HG03139 (cell line): ENCODE measurements around the gene GDF7.
"Not testable (repeated sequence)": the region's sequence is repeated elsewhere in the genome, so short reads cannot be mapped to it uniquely, and the experiment has no call there.

Experiments used
- ATAC-seq: cut with Tn5 transposase; IDR thresholded peaks from one replicate; pipeline ENCODE4 v1.9.1; 2021; ENCODE audit not compliant: unreplicated experiment

GDF7 gene

DNA sequence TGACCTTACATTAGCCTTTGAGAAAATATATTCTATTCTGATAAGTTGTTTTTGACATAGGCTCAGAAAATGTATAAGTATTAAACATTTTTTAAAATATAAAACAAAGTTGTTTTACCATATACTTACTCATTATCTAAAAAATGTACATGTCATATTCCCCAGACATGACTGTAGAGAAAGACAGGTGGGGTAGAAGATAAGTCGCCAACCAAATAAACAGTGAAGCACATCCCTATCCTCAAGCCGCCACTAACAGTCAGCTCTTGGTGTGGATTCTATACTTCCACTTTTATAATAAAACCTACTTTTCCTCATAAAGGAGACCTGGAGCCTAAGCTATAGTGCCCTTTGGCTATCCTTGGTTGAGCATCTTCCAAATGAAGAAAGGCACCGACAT lies 26.4 kb downstream of the GDF7 start:
- ATAC-seq: no peak

DNA sequence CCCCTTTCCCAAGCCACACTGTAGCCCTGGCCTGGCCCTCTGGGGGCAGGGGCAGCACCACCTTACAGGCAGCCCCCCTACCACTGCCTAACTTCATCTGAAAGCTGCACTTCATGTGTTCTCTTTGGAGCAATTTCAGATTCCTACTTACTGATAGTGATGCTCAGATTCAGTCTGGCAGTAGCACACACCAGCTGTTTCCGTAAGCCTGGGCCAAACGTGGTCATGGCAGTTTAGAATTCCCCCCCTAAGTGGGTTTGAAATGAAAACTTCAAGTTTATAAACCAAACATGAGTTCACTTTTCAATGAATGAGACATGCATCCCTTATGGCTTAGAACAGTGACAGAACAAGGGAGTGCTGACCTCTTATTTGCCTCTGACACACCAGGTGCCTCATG lies 29.4 kb downstream of the GDF7 start:
- no peak for ATAC-seq

DNA sequence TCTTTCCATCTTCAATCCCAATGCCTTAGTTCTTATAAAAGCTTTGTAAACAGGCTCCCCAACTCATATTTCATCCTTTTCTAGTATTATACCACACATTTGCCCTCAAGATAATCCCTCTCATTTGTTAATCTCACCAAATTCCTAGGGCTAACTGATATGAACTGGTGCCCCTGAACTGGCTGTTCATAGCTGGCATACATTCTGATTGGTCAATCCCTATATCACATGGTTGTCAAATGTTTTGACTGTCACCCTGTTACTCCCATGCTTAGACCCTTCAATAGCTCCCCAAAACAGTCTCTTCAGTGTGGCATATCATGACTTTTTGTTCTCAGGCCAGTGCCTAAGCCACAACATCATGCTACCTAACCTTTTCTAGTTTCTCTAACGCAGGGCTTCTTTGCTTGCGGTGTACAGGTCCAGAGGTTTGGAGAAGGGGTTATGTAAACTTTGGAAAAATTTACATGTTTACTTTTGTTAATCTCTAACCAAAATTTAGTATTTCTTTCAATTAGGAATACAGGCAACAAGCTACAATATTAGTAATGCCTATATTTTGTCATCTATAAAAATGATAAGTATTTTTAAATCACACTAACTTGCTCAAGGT lies 30.5 kb downstream of the GDF7 start:
- ATAC-seq: no peak

DNA sequence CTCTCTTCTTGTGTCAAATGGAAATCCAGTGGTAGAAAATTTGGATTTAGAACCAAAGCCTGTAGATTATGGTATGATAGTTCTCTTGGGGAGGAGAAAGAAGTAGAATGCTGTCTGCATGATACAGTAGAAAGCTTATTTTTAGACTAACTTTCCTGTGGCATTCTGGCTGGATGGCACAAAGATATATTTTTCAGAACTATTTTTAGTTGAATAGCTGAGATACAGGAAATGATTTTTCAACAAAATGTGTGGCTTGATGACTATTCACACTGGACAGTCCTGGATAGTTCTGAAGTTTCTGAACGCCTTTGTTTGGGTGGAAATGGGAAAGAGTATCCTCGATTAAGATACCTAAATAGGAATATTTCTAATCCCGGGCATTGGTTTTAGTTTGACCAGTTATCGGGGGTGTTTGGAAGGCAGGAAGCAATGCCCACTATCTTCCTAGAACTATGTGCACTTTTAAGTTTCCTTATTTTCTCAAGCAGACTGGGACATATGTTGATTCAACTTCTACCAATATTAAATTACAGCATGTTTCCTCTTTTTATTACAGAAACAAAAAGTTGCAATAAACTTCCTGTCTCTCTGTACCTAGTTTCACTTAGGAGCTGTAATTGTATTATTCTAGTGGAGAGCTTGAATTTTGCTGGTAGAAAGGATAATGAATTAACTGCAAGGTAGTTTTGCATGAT lies 32.1 kb downstream of the GDF7 start:
- no peak for ATAC-seq

DNA sequence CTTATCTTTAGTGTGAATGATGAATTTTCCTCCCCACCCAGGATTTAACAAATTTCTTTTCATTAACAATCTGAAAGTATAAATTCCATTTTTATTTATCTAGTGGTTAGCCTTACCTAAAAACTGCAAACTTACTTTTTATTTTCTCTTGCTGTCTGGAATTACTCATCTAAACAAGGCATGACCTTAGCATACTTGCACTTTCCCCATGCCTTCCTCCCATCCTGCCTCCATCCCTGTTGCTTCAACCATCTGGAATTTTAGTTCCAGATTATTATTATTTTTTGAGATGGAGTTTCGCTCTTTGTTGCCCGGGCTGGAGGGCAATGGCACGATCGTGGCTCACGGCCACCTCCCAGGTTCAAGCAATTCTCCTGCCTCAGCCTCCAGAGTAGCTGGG lies 35.6 kb downstream of the GDF7 start:
- ATAC-seq: no peak

DNA sequence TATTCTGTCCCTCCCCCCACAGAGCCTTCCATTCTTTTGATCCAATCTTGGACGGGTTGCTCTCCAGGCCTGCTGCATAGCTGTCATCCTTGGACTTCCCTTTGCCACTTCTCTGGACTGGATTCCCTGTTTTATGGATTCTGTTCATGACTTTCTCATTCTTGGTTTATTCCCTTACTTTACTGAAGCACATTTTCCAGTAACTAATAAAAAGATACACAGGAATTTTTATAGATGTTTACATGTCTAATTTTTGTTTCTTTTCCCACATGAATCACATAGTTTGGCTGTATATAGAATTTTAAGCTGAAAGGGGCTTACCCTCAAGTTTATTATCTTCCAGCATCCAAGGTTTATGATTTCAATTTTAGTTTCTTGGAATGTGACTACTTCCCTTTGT lies 37.9 kb downstream of the GDF7 start:
- no peak for ATAC-seq

DNA sequence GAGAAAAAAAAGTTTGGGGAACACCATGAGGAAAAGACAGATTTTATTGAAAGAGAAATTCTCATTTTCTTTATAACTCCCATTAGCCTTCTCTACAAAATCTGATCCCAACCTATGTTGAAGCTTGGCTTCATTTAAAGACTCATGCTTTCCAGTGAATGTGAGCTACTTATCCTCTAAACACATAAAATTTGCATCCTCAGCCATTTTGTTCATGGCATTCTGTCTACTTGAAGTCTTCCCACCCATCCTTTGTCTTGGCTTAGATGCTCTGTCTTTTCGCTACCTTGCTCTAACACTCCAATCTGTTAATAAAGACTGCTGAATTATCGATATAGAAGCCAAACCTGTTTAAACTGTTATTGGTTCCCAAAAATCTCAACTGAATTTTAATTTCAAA lies 39.3 kb downstream of the GDF7 start:
- ATAC-seq: no peak

DNA sequence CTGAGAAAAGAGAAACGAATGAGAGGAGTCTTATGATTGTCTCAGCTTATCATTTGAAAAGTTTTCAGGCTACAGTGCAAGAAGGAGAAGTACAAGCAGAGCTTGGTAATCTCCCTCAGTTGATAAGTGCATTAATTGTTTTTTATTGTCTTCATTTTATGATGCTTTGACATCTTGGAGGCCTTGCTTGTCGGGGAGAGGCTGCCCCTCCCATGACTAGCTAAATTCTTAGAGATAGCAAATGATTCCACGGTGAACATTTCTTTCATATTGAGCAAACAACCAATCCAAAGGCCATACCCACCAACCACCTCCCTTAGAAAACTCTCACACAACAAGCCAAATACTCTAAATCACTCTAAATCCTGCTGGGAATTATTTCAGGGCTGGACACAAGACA lies 39.8 kb downstream of the GDF7 start:
- ATAC-seq: no peak

DNA sequence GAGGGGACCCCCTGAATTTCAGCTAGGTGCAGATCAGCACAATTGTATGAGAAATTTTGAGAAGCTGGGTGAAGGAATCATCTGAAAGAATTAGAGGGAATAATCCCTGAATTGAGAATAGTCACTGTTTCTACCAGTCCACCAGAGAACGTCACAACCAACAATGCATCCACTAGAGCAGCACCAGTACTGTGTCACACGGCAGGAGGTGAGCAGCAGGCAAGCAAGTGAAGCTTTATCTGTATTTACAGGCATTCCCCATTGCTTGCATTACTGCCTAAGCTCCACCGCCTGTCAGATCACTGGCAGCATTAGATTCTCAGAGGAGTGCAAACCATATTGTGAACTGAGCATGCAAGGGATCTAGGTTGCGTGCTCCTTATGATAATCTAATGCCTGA lies 40.7 kb downstream of the GDF7 start:
- ATAC-seq: no peak

DNA sequence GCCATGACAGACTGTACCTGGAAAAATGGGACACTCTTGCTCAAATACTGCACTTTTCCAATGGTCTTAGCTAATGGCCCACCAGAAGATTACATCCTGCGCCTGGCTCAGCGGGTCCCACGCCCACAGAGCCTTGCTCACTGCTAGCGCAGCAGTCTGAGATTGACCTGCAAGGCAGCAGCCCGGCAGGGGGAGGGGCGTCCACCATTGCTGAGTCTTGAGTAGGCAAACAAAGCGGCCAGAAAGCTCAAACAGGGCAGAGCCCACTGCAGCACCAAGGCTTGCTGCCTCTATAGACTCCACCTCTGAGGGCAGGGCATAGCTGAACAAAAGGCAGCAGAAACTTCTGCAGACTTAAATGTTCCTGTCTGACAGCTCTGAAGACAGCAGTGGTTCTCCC lies 44.7 kb downstream of the GDF7 start:
- not testable (repeated sequence) for ATAC-seq

DNA sequence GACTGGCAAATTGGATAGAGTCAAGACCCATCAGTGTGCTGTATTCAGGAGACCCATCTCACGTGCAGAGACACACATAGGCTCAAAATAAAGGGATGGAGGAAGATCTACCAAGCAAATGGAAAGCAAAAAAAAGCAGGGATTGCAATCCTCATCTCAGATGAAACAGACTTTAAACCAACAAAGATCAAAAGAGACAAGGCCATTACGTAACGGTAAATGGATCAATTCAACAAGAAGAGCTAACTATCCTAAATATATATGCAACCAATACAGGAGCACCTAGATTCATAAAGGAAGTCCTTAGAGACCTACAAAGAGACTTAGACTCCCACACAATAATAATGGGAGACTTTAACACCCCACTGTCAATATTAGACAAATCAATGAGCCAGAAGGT lies 46.6 kb downstream of the GDF7 start:
- not testable (repeated sequence) for ATAC-seq

DNA sequence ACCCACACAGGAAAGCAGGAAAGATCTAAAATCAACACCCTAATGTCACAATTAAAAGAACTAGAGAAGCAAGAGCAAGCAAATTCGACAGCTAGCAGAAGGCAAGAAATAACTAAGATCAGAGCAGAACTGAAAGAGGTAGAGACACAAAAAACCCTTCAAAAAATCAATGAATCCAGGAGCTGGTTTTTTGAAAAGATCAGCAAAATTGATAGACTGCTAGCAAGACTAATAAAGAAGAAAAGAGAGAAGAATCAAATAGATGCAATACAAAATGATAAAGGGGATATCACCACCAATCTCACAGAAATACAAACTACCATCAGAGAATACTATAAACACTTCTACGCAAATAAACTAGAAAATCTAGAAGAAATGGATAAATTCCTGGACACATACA lies 47.5 kb downstream of the GDF7 start:
- ATAC-seq: not testable (repeated sequence)

DNA sequence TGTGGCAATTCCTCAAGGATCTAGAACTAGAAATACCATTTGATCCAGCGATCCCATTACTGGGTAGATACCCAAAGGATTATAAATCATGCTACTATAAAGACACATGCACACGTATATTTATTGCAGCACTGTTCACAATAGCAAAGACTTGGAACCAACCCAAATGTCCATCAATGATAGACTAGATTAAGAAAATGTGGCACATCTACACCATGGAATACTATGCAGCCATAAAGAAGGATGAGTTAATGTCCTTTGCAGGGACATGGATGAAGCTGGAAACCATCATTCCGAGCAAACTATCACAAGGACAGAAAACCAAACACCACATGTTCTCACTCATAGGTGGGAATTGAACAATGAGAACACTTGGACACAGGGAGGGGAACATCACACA lies 49.2 kb downstream of the GDF7 start:
- not testable (repeated sequence) for ATAC-seq

DNA sequence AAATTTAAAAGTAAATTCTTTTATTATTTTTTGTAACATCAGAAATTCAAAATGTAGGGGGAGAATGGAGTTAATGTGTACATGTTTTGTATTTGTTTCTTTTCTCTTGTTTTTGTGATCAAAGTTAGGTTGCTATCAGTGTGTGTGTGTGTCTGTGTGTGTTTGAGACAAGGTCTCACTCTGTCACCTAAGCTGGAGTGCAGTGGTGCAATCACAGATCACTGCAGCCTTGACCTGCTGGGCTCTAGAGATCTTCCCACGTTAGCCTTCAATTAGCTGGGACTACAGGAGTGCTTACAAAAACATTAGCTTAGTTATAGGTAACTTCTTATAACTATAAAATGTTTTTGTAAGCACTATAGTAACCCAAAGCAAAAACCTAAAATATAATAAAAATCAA lies 50.7 kb downstream of the GDF7 start:
- no peak for ATAC-seq

DNA sequence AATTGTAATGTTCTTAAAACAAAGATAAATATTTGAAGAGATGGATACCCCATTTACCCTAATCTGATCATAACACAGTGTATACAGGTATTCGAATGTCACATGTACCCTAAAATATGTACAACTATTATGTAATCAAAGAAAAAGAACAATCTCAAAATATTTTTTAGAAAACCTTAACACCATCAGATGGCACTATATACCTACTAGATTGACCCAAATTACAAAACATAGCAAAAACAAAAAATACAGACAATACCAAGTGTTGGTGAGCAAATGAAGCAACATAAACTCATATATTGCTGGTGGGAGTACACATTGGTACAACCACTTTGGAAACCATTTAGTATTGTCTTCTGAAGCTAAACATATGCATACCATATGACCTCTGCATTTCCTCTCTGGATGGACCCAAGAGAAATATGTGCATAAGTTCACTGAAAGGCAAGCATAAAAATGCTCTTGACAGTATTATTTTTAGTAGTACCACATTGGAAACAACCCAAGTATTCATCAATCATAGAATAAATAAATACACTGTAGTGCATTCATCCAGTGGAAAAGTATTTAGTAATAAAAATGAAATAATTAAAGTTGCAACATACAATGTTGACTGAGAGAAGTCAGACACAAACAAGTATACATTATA lies 55.8 kb downstream of the GDF7 start:
- no peak for ATAC-seq

DNA sequence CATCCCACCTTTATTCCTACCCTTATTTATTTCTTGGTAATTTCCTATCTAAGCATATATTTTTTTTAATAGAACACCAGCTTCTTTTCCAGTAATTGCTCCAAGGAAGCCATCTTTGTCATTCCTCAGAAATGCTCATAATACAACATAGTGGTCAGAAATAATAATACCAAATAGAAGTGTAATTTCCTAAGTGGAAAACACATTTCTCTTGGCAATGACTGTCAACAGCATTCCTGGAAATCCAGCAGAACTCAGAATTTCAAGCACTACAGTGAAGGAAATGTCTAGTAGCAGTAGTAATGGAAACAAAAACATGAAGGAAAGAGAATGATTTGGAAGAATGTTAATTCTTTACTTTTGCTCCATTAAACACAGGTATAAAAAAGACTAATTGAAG lies 56.6 kb downstream of the GDF7 start:
- no peak for ATAC-seq

DNA sequence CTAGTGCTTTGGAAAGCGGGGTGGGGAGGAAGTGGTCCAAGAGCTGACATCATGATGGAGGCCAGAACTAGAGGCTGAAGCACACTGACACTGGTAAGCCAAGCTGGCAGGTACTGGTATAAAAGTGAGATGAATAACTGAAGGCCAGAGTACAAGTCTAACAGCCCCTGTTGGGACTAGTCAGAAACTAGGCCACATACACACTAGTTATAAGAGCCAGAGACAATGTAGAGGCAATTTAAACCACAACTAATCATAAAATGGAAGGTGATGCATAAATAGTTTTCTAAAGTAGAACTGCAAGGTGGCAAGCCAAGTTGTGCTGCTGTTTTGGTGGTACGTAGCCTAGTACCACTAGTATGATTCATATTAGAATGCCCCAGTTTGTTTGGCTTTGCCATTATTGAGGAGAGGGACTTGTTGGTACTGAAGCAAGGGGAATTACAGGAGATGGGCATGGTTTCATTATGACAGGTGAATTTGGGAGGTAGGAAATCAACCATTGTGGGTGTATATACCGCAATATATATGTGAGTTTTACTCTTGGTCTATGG lies 57.6 kb downstream of the GDF7 start:
- ATAC-seq: no peak

DNA sequence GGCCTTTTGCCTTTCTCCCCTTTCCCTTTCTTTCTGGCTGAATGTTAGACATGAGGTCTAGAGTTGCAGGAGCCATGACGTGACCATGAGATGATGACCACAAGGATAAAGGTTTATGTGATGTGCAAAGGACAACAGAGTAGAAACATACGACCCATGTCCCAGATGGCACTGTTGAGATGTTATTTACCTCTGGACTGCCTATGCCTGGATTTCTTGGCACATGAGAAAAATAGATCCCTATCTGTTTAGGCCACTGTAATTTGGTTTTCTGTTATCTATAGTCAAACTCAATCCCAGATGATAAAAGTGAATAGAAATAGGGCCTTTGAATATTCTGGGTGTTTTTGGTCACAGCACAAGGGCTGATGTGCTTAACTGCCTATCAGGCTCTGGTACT lies 58.8 kb downstream of the GDF7 start:
- no peak for ATAC-seq

DNA sequence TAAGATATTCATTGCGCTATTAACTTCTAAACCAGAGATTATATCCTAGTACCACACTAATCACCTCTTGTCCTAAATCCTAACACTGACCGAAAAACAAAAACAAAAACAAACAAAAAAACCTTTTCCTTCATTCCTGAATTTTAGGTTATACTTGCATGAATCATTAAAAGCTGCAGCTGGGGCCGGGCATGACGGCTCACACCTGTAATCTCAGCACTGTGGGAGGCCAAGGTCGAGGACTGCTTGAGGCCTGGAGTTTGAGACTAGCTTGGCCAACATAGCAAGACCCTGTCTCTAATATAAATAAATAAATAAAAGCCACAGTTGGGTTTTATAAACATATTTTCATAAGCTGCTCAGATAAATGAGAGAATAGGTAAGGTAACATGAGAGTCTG lies 60.0 kb downstream of the GDF7 start:
- ATAC-seq: no peak

DNA sequence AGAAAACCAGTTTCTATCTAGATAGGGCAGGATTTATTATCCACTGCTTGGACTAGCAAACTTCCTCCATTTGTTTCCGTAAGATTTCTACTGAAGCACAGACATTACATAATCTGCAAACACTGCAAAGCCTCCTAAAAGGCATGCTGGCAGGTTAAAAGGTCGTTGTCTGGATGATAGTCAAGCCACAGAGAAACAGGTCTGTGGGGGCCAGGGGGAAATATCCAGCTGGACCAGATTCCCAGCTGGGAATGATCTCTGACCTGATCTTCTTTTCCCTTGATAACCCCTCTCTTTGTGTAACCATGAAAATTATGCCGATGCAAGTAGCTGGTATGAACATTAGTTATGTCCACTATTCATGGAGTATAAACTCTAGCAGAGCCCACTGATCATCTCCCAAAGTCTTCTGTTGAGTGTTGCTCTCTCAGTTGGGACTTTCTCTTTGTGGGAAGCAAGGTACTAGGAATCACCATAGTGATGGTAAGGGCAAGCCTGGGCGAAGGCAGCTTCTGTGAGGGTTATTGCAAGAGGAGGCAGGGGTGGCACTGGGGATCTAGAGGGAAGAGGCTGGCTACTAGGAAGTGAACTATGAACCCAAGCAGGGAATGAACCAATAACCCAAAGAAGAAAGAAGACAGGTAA lies 61.3 kb downstream of the GDF7 start:
- no peak for ATAC-seq
